C4-2B (cell line): ENCODE measurements around the gene USH2A.

Source experiments
- ZFX ChIP-seq: fragments of 450-650 bp; IDR thresholded peaks from 2 replicates; pipeline ENCODE4 v1.6.1; 2017
- TF ChIP-seq, protein P1 (sequence below): fragments of 450-650 bp; conservative IDR thresholded peaks from 2 replicates; pipeline ENCODE4 v1.5.1; 2017; ENCODE audit warnings: mild to moderate bottlenecking

DNA sequence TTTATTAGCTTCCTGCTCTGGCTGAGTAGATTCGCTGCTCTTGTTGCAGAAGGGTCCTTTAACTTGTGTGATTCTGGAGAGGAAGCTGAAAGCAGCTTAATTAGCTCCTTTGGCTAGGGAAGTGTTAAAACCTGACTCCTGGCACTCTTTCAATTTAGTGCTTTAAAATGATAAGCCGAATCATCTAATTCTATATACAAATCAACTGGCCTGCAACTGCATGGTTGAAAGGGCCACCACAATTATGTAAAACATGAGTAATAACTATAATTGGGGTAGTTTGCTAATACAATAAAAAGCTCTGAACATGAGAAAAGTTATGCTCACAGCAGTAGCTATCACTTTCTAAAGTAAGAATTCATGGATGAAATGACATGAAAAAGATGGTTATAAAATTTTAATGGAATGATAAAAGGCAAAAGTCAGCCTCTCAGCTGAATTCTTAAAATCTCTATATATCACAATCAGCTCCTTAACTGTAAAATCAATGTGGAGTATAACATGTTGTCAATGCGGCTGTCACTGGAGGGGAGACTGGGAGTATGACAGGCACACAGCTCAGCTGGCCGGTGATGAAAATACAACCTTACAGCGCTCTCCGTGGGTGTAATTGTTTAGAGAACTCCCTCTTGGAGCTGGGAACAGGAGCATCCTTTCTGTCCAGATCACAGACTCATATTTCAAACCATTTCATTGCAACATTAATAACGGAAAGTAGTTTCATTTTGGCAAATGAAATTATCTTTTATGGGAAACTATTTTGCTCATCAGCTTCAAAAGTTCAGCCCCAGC is 531.8 kb downstream of the USH2A start:
- TF ChIP-seq, protein P1, sequence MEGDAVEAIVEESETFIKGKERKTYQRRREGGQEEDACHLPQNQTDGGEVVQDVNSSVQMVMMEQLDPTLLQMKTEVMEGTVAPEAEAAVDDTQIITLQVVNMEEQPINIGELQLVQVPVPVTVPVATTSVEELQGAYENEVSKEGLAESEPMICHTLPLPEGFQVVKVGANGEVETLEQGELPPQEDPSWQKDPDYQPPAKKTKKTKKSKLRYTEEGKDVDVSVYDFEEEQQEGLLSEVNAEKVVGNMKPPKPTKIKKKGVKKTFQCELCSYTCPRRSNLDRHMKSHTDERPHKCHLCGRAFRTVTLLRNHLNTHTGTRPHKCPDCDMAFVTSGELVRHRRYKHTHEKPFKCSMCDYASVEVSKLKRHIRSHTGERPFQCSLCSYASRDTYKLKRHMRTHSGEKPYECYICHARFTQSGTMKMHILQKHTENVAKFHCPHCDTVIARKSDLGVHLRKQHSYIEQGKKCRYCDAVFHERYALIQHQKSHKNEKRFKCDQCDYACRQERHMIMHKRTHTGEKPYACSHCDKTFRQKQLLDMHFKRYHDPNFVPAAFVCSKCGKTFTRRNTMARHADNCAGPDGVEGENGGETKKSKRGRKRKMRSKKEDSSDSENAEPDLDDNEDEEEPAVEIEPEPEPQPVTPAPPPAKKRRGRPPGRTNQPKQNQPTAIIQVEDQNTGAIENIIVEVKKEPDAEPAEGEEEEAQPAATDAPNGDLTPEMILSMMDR = no peak
- no peak for TF ChIP-seq ZFX
